GM18861 (cell line): ENCODE results near the gene PHOX2B.
"Not testable (repeated sequence)": the region's sequence is repeated elsewhere in the genome, so short reads cannot be mapped to it uniquely, and the experiment has no call there.

Experiments used
- ATAC-seq: cut with Tn5 transposase; IDR thresholded peaks from one replicate; pipeline ENCODE4 v1.9.1; 2021; ENCODE audit not compliant: unreplicated experiment

The PHOX2B gene

GRCh38 chr4:41748074-41748570, 403 bp downstream of the PHOX2B start:
- no peak for ATAC-seq

- ATAC-seq, result no peak
These were observed 1.1 kb downstream of the PHOX2B start for GRCh38 chr4:41747230-41748055.

DNA sequence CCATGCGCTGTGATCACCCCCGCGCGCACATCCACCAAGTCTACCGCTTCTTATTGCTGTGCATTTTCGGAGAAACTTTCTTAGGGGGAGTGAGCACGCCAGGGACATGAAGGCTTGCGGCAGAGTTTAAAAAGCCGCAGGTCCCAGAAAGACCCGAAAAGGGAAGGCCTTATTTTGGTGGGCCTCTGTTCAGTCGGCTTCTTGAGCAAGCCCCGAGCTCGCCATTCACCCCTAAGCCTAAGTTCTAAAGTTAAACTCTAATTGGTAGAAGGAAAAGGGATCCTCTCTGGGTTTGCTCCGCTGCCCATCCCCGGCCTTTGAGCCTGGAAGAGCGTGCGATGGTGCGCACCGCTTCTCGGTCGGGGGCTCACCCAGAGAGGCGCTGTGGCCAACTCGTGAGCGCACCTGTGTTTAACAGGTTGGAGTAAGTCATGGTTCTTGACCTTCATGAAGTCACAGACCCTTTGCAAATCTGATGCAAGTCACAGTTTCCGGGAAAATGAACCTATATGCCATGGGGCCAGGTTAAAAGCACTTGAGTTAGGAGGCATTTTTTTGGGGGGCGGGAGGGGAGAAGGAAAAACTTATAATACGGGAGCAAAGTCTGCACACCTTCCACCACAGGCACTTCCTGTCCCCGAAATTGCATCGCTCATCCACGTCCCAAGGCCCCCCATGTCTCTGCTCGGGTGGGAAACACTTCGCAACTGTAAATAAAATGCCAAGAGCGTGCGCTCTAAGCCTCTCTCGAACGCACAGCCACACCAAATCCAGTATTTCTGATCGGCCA, 1.9 kb downstream of the PHOX2B start:
- no peak for ATAC-seq

- no peak for ATAC-seq
These were observed 2.5 kb downstream of the PHOX2B start for GRCh38 chr4:41746025-41746439.

- no peak for ATAC-seq
These were observed 3.1 kb downstream of the PHOX2B start for GRCh38 chr4:41745292-41746024.

DNA sequence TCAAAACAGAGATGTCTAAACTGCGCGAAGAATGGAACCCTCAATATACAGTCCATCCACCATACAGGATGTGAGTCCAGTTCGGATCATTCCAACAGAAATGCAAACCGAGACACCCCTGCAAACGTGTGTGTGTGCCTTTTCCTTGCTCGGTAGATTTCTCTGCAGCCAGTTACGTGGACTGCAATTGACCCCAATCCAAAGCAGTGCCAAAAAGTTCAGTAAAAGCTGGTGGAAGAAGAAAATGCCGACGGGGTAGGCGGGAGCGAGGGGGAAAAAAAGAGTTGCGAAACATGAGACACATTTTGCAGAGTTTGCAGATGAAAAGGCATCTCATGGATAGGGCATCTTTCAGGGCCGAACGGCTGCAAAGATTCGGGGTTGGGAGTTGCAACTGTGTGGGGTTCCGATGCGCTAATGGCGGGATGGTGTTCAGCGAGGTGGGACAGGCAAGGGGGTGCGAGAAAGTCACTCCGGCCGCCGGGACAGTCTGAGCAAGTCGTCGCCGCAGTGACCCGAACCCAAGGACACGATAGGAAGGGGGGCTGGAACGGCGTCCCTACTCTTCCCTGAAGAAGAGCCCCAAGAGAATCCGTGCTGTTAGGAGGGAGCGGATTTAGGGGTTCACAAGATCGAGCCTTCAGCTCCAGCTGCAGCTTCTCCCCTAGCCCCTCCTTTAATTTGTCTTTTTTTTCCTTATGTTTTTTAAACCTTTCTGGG, 3.8 kb downstream of the PHOX2B start:
- ATAC-seq, result no peak

DNA sequence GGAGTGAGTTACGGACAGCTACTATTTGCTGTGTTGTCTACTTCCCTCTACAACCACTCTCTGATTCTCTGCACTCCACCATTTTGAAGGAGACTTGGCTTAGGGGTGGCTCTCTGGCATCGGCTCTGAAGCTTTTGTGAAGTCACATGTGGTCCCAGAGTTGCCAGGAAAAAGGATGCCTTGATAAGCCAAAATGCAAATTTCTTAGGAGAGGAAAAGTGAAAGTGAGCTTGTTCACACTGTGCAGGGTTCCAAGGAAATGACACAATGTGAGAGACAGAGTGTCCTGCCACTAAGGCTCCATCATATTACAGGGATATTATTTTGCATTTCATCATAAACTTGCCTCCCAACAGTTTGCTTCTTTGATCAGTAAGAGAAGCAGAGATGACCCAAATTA, 7.2 kb downstream of the PHOX2B start:
- no peak for ATAC-seq

GRCh38 chr4:41737491-41737890, 11.0 kb downstream of the PHOX2B start:
- not testable (repeated sequence) for ATAC-seq

- ATAC-seq, result no peak
These were observed 14.2 kb downstream of the PHOX2B start for GRCh38 chr4:41734371-41734770.

GRCh38 chr4:41731569-41732126, 16.9 kb downstream of the PHOX2B start:
- ATAC-seq, result no peak

DNA sequence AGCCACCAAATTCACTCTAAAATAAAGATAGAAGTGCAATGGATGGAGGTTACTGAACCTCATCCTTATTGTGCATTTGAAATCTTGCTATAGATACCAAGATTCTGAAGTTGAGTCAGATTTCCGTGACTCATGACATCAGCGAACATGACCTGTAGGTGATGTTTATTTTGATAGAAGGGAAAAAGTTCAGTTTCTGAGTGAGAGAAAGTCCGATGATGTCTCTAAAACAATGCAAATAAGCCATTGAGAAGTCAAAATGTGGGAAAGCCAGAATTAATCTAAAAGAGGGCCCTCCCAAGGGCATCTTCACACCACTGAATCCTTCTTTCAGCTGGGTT, 20.0 kb downstream of the PHOX2B start:
- ATAC-seq, result no peak

DNA sequence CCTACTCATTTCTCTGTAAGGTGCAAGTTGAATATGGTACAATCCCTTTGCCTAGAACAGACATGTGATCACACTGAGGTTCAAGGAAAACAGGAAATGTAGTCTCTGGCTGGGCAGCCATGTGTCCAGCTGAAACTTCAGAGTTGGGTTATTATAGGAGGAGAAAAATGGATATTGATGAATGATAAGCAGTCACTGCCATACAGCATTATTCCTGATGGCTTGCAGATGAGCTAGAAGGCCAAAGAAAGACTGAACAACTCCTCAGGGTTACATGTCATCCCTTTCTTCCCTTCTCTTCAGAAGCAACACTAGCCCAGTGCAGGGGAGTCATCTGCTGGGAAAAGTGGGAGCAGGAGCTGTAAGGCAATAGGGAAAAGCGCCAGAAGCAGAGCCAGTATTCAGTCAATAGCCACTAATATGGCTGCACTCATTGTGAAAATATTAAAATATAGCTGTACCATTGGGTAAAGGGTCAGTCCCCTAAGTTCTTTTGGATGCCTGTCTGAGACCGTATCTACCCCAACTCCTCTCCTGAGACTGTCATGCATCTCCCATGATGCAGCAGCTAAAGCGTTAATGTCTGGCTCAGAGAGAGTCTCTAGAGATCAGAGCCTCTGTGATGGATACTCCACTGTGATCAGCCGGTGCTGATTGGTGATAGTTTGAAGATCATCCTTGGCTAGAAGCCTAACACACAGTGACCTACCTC, 20.5 kb downstream of the PHOX2B start:
- no peak for ATAC-seq

DNA sequence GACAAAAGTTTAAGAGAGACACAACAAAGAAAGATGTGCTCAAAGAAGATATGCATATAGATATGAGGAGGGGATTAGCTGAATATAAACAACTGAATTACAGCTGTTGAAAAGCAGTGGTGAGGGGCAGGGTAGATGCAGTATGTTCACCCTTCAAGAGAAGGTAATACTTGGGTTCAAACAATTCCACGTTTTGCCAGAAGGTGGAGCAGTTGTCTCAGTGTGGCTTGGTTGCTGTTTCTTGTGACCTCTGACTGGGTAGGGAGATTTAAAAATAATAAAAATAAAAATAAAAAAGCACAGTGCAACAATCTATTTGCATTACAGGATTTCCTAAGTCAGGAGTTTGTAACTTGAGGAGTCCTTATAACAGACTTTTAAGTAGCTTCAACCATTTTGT, 23.3 kb downstream of the PHOX2B start:
- no peak for ATAC-seq

DNA sequence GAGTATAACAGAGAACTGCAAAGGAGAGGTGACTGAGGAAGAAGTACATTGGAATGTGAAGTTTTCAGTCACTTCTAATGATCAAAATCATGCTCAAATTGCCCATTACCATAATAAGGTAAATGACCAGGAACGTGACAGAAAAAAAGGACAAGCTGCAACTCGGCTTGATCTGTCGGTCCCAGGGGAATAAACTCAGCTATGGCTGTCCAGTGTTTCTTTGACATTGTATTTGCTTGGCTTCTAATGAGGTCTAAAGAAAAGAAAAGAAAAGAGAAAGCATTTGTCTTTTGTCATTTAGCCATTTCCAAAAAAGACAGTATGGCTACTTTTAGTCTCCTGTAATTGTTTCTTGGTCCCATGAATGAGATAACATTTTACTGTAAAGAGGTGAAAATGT, 25.2 kb downstream of the PHOX2B start:
- ATAC-seq, result no peak

GRCh38 chr4:41722181-41722580, 26.3 kb downstream of the PHOX2B start:
- no peak for ATAC-seq

DNA sequence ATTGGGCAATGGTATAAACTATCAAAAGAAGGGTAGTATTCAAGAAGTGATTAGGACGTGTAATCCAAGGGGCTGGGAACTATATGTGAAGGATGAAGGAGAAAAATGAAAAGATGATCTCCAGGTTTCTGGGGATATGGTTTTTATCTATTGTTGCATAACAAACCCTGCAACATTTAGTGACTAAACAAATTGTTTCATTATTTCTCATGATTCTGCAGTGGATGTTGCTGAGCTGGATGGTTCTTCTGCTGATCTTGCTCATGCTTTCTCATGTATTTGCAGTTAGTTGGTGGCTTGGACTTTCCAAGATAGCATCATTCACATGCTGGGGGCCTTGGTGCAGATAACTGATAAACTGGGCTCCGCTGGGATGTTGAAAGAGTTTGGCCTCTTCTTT, 29.1 kb downstream of the PHOX2B start:
- ATAC-seq, result no peak

- ATAC-seq, result no peak
These were observed 29.6 kb downstream of the PHOX2B start for GRCh38 chr4:41718907-41719306.

GRCh38 chr4:41715155-41715554, 33.4 kb downstream of the PHOX2B start:
- ATAC-seq, result no peak

DNA sequence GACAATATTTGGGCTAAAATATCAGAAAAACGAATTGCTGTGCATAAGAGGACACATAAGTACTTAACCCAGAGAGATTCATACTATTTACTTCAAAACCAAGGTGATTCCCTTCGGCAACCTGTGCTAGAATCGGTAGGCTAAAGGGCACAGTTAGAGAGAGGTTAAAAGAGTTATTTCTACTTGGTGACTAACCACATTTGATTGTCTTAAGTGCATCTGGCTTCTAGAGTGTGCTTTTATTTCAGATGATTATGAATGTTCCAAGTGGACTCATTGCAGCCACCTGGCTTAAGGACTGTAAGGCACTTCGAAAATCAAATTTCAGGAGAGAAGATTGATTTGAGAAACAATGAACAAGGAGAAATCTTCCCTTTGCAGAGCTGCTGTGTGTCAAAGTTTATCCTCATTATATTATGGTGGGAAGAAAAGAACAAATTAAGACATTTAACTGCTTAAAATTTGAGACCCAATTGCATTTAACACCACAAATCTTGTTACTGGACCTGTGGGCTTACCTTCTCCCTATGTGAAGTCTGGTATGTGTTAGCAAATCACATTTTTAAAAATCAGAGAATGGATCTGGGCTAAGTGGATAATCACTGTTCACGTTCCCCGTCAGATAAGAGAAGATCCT, 34.0 kb downstream of the PHOX2B start:
- no peak for ATAC-seq
